GM12872 (cell line): ENCODE results near the gene NUP93.

ENCODE experiments used
- CTCF ChIP-seq: IDR thresholded peaks from 3 replicates; pipeline ENCODE4 v1.5.1; 2011; ENCODE audit warnings: low read depth, mild to moderate bottlenecking, low read length, moderate library complexity; ENCODE audit not compliant: insufficient read depth

NUP93 gene

GRCh38 chr16:56798955-56799354 is 69.0 kb downstream of the NUP93 start:
- no peak for TF ChIP-seq CTCF

- no peak for TF ChIP-seq CTCF
These were observed 70.4 kb downstream of the NUP93 start for GRCh38 chr16:56800355-56800754.

- no peak for TF ChIP-seq CTCF
These were observed 71.8 kb downstream of the NUP93 start for GRCh38 chr16:56801762-56802161.

- no peak for TF ChIP-seq CTCF
These were observed 77.2 kb downstream of the NUP93 start for GRCh38 chr16:56807011-56807675.

GRCh38 chr16:56810954-56811353 is 81.0 kb downstream of the NUP93 start:
- TF ChIP-seq CTCF, result no peak

GRCh38 chr16:56812884-56813283 is 83.0 kb downstream of the NUP93 start:
- TF ChIP-seq CTCF, result no peak

GRCh38 chr16:56814537-56815432 is 84.9 kb downstream of the NUP93 start:
- TF ChIP-seq CTCF, result no peak
